Measurements from ENCODE around the gene LSR.

The LSR gene

GRCh38 chr19:35290381-35291127 is 41.8 kb downstream of the LSR start:
- DNase-seq, result no peak

GRCh38 chr19:35291259-35291658 is 42.5 kb downstream of the LSR start:
- DNase-seq, result no peak

- no peak for DNase-seq
Measured at GRCh38 chr19:35291916-35292315, 43.1 kb downstream of the LSR start, which contains the start of gene MAG. Gene MAG, plus strand, starts transcription at chr19:35292161. Its CDS starts 3,248 bp downstream, at chr19:35295409.

- DNase-seq, result no peak
Measured at GRCh38 chr19:35292421-35293362, 43.9 kb downstream of the LSR start.

- no peak for DNase-seq
Measured at GRCh38 chr19:35293363-35293739, 44.5 kb downstream of the LSR start.

GRCh38 chr19:35293808-35294207 is 45.0 kb downstream of the LSR start:
- DNase-seq, result no peak

GRCh38 chr19:35294328-35294727 is 45.5 kb downstream of the LSR start:
- DNase-seq, result no peak

GRCh38 chr19:35294859-35295791 is 46.3 kb downstream of the LSR start:
- DNase-seq, result no peak

GRCh38 chr19:35295792-35296462 is 47.1 kb downstream of the LSR start:
- DNase-seq, result no peak

GRCh38 chr19:35296644-35297514 is 48.1 kb downstream of the LSR start:
- no peak for DNase-seq

- no peak for DNase-seq
Measured at GRCh38 chr19:35297515-35297848, 48.7 kb downstream of the LSR start.

GRCh38 chr19:35297922-35298321 is 49.1 kb downstream of the LSR start:
- DNase-seq, result no peak

- no peak for DNase-seq
Measured at GRCh38 chr19:35298561-35298972, 49.8 kb downstream of the LSR start.

GRCh38 chr19:35299523-35300338 is 50.9 kb downstream of the LSR start:
- no peak for DNase-seq

- no peak for DNase-seq
Measured at GRCh38 chr19:35300339-35300649, 51.5 kb downstream of the LSR start.

GRCh38 chr19:35301961-35302360 is 53.2 kb downstream of the LSR start:
- DNase-seq, result no peak

GRCh38 chr19:35302446-35302845 is 53.6 kb downstream of the LSR start:
- DNase-seq, result no peak

- no peak for DNase-seq
Measured at GRCh38 chr19:35303357-35303915, 54.6 kb downstream of the LSR start.

- no peak for DNase-seq
Measured at GRCh38 chr19:35304036-35304435, 55.2 kb downstream of the LSR start.

- DNase-seq, result no peak
Measured at GRCh38 chr19:35305181-35305580, 56.4 kb downstream of the LSR start.

Measured in T1000 (cell line).